Breast epithelium (tissue), 3 donors: ENCODE results near the gene FMN1.

ENCODE experiments used
- CTCF ChIP-seq, 3 donors: fragments of 450-650 bp; IDR thresholded peaks; one replicate each; pipeline ENCODE4 v1.5.1; 2016 to 2017; ENCODE audit warnings: antibody characterized with exemption in 3 of 3, mild to moderate bottlenecking in 3 of 3, moderate library complexity in 3 of 3
- POLR2A ChIP-seq: fragments of 450-650 bp; IDR thresholded peaks from one replicate; pipeline ENCODE4 v1.6.1; 2016; ENCODE audit warnings: antibody characterized with exemption, mild to moderate bottlenecking, moderate library complexity
- POLR2AphosphoS5 ChIP-seq, 3 donors: sonication (generic); formaldehyde crosslinking; IDR thresholded peaks; one replicate each; pipeline ENCODE4 v1.6.1; 2017; ENCODE audit warnings: antibody characterized with exemption in 3 of 3

- TF ChIP-seq CTCF (IDR thresholded peaks at IDR 0.05) (no peak), POLR2A (no peak), POLR2AphosphoS5 (IDR thresholded peaks at IDR 0.05) (no peak)
Observed at GRCh38 chr15:32763295-32763694, 431.2 kb downstream of the FMN1 start.
